ENCODE measurements around the gene MCF2. TPM values are rescaled to one million over a fixed set of nuclear protein-coding genes. Genes with fewer than 3 reads are reported as not detected.

MCF2 gene, protein sequence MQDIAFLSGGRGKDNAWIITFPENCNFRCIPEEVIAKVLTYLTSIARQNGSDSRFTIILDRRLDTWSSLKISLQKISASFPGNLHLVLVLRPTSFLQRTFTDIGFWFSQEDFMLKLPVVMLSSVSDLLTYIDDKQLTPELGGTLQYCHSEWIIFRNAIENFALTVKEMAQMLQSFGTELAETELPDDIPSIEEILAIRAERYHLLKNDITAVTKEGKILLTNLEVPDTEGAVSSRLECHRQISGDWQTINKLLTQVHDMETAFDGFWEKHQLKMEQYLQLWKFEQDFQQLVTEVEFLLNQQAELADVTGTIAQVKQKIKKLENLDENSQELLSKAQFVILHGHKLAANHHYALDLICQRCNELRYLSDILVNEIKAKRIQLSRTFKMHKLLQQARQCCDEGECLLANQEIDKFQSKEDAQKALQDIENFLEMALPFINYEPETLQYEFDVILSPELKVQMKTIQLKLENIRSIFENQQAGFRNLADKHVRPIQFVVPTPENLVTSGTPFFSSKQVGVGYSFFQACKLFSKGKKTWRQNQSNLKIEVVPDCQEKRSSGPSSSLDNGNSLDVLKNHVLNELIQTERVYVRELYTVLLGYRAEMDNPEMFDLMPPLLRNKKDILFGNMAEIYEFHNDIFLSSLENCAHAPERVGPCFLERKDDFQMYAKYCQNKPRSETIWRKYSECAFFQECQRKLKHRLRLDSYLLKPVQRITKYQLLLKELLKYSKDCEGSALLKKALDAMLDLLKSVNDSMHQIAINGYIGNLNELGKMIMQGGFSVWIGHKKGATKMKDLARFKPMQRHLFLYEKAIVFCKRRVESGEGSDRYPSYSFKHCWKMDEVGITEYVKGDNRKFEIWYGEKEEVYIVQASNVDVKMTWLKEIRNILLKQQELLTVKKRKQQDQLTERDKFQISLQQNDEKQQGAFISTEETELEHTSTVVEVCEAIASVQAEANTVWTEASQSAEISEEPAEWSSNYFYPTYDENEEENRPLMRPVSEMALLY
- total RNA-seq (2016; rRNA removed; fragmentation: Illumina TruSeq; extraction: Trizol) (not detected in 2 replicates), polyA plus RNA-seq (2011; rRNA removed) (0.07 and 0.08 TPM in 2 replicates), polyA minus RNA-seq (2011; rRNA and poly(A)+ RNA removed; ENCODE audit: low replicate concordance) (not detected in 2 replicates), Bru-seq, nascent RNA (percentile 15 among the genes with signal in this experiment), BruChase-seq, experiment 1, labeled RNA remaining after a 6-hour chase (percentile 36 among the genes with signal in this experiment), BruChase-seq, experiment 2, labeled RNA remaining after a 2-hour chase (percentile 41 among the genes with signal in this experiment)
- not detected in 2 replicates for total RNA-seq (2016; cell fraction: cytosol; rRNA removed; fragmentation: Illumina TruSeq; extraction: Trizol; ENCODE audit: low read depth)
- not detected in 2 replicates for total RNA-seq (2016; cell fraction: insoluble cytoplasmic fraction; rRNA removed; fragmentation: Illumina TruSeq; extraction: Trizol)
- not detected in 2 replicates for total RNA-seq (2016; cell fraction: membrane; rRNA removed; fragmentation: Illumina TruSeq; extraction: Trizol)
- not detected in 2 replicates for total RNA-seq (2016; cell fraction: nucleus; rRNA removed; fragmentation: Illumina TruSeq; extraction: Trizol)
- not detected in 2 replicates for polyA plus RNA-seq (2011; cell fraction: cytosol; rRNA removed)
- polyA plus RNA-seq (2011; cell fraction: nucleus; rRNA removed), result 0.14 TPM in 1 of 2 replicates, not detected in the other
- not detected in 2 replicates for polyA plus RNA-seq (2012)
- polyA plus RNA-seq (2016; cell fraction: cytosol; fragmentation: Illumina TruSeq; extraction: Trizol; ENCODE audit: low read depth), result not detected in 2 replicates
- not detected in 2 replicates for polyA plus RNA-seq (2016; cell fraction: insoluble cytoplasmic fraction; fragmentation: Illumina TruSeq; extraction: Trizol; ENCODE audit: low read depth)
- not detected in 2 replicates for polyA plus RNA-seq (2016; cell fraction: membrane; fragmentation: Illumina TruSeq; extraction: Trizol; ENCODE audit: low read depth)
- not detected in 2 replicates for polyA plus RNA-seq (2016; cell fraction: nucleus; fragmentation: Illumina TruSeq; extraction: Trizol; ENCODE audit: insufficient read depth, low read depth)
- not detected in 2 replicates for polyA minus RNA-seq (2011; cell fraction: cytosol; rRNA and poly(A)+ RNA removed)
- polyA minus RNA-seq (2011; cell fraction: nucleus; rRNA and poly(A)+ RNA removed), result 0.25 TPM in 1 of 2 replicates, not detected in the other
- long read RNA-seq, experiment 1, result 0 reads
- long read RNA-seq, experiment 2, result 0 reads

DNA sequence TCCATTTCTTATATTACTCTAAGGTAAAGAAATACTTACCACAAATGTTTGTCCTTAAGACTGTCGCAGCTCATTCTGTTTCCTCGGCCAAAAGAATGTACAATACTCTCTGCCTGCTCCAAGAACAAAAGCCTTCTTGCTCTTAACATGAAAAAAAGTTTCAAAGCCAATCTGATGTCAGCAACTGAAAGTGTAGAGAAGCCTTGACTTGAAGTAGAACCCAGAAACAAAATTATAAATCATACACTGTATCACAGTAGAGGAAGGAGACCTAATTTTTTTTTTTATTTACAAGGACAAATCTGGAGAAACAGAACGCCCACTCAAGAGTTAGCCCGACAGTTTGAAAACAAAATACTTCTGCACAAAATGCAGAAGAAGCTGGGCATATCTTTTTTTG lies at the start of gene MCF2:
TSS of gene MCF2 (minus strand) at position 101 of the 400 bp plus-strand sequence. CDS start 56,423 bp downstream, outside the sequence.
- no peaks in the 10 kb centered on the region for H3K79me2 ChIP-seq (ENCODE audit: insufficient read depth, low read length)
- H3K4me3 ChIP-seq (replicated peaks in 1 of 3; ENCODE audit: insufficient read depth in 1 of 3, low read depth in 2 of 3, low read length in 3 of 3), result no peak within 1 kb of the TSS
- H3K27me3 ChIP-seq (ENCODE audit: control insufficient read depth in 1 of 2, insufficient read depth in 2 of 2, low read length in 2 of 2), result no peaks in the 10 kb centered on the region
- ChIA-PET POLR2A (no interaction called here), CTCF (ENCODE audit: low intra/inter-chr PET ratio, low total read pairs) (no interaction called here)
- no peak within 1 kb of the TSS for H3K27ac ChIP-seq (ENCODE audit: extremely low read length, insufficient read depth, low read length)
- H3K36me3 ChIP-seq (replicated peaks in 1 of 2; ENCODE audit: control insufficient read depth in 1 of 2, insufficient read depth in 2 of 2, low read length in 2 of 2), result no peaks in the 10 kb centered on the region
- in situ Hi-C loops (cut with HindIII; ENCODE audit: extremely low pct_ligation_motif_present, low pct_unique_long_range_greater_than_20kb) (no loop called here), intact Hi-C loops (cut with micrococcal nuclease; ENCODE audit: unreplicated experiment) (no loop called here)
- BruUV-seq (replicated peaks), result no TSS peak
- ATAC-seq (no peak), DNase-seq (ENCODE audit: low spot score) (no peak), FAIRE-seq (no peak)
- no peaks in the 10 kb centered on the region for H3K4me1 ChIP-seq (ENCODE audit: insufficient read depth, low read length)
- no peaks in the 10 kb centered on the region for H3K9me3 ChIP-seq (ENCODE audit: low read length)
- WGBS (ENCODE audit: low lambda C conversion rate), result 19% methylated on average over 4 of the region's 4 CpGs
- H3K9ac ChIP-seq (ENCODE audit: insufficient read depth, low read depth, low read length), result no peak within 1 kb of the TSS
- no peak within 1 kb of the TSS for H2AFZ ChIP-seq (ENCODE audit: low read length)
- TF ChIP-seq, protein P1, sequence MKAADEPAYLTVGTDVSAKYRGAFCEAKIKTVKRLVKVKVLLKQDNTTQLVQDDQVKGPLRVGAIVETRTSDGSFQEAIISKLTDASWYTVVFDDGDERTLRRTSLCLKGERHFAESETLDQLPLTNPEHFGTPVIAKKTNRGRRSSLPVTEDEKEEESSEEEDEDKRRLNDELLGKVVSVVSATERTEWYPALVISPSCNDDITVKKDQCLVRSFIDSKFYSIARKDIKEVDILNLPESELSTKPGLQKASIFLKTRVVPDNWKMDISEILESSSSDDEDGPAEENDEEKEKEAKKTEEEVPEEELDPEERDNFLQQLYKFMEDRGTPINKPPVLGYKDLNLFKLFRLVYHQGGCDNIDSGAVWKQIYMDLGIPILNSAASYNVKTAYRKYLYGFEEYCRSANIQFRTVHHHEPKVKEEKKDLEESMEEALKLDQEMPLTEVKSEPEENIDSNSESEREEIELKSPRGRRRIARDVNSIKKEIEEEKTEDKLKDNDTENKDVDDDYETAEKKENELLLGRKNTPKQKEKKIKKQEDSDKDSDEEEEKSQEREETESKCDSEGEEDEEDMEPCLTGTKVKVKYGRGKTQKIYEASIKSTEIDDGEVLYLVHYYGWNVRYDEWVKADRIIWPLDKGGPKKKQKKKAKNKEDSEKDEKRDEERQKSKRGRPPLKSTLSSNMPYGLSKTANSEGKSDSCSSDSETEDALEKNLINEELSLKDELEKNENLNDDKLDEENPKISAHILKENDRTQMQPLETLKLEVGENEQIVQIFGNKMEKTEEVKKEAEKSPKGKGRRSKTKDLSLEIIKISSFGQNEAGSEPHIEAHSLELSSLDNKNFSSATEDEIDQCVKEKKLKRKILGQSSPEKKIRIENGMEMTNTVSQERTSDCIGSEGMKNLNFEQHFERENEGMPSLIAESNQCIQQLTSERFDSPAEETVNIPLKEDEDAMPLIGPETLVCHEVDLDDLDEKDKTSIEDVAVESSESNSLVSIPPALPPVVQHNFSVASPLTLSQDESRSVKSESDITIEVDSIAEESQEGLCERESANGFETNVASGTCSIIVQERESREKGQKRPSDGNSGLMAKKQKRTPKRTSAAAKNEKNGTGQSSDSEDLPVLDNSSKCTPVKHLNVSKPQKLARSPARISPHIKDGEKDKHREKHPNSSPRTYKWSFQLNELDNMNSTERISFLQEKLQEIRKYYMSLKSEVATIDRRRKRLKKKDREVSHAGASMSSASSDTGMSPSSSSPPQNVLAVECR (CRISPR knock-in tag; IDR thresholded peaks at IDR 0.05; ENCODE audit: borderline replicate concordance), result no peak
- TF ChIP-seq TAF15 (IDR thresholded peaks at IDR 0.05; ENCODE audit: low read depth, low read length, poor library complexity, severe bottlenecking), result no peak
- no peak for TF ChIP-seq ZNF430 (CRISPR knock-in tag; IDR thresholded peaks at IDR 0.05)
- no peak for TF ChIP-seq ZSCAN9 (CRISPR knock-in tag; IDR thresholded peaks at IDR 0.05; ENCODE audit: borderline replicate concordance)
- no peak for TF ChIP-seq ZNF678 (CRISPR knock-in tag; IDR thresholded peaks at IDR 0.05)
- H4K20me1 ChIP-seq (ENCODE audit: insufficient read depth, low read length), result no peaks in the 10 kb centered on the region
- H3K4me2 ChIP-seq (ENCODE audit: low read depth, low read length), result no peak within 1 kb of the TSS

Data from HepG2 (cell line).